Hematopoietic multipotent progenitor cell treated with erythropoietin and hydrocortisone succinate and interleukin-3 and kit ligand, for 15 days (in vitro differentiated cells): ENCODE measurements around the gene CNPY3.

Experiments used
- DNase-seq: peaks from one replicate; pipeline ENCODE4 v3.0.0-alpha.2; 2015; ENCODE audit warnings: low spot score

CNPY3 gene

GRCh38 chr6:42981836-42982235, 52.6 kb downstream of the CNPY3 start:
- DNase-seq, result no peak

- peak; percentile 99 for DNase-seq
Measured at GRCh38 chr6:42984001-42984923, 55.0 kb downstream of the CNPY3 start, which contains the start of gene PPP2R5D. Gene PPP2R5D, plus strand, starts transcription at chr6:42984570. Its CDS starts 108 bp downstream, at chr6:42984678.

GRCh38 chr6:42984924-42985475, 55.7 kb downstream of the CNPY3 start:
- no peak for DNase-seq

GRCh38 chr6:42987533-42988451, 58.5 kb downstream of the CNPY3 start:
- DNase-seq, result no peak

- DNase-seq, result no peak
Measured at GRCh38 chr6:42988486-42989020, 59.3 kb downstream of the CNPY3 start.
